K562 (cell line): ENCODE measurements around the gene BCAS3. TPM values are rescaled to one million over a fixed set of nuclear protein-coding genes. Genes with fewer than 3 reads are reported as not detected.
A peak's percentile ranks its signal among the peaks of the same experiment; 100 is the strongest.

ENCODE experiments used
- ATAC-seq: fragments of 200-7000 bp; cut with Tn5 transposase; 3 replicates; pipeline ENCODE4 v1.9.1; 2020; ENCODE audit warnings: moderate library complexity
- BruUV-seq: library from RNA; stranded (reverse); fragments of 400-500 nt; replicated peaks from 2 replicates; lab custom pipeline; 2021; lab: Mats Ljungman, UMichigan
- CTCF ChIA-PET: fragments of 300-600 bp; formaldehyde crosslinking; extraction: SDS; loops from one replicate; lab custom pipeline; 2021; ENCODE audit warnings: low intra/inter-chr PET ratio; lab: Yijun Ruan, JAX
- POLR2A ChIA-PET: fragments of 300-600, 350-650 bp; sonication (Branson Sonifier 250); formaldehyde crosslinking; extraction: SDS; loops from one replicate; lab custom pipeline; 2021; ENCODE audit warnings: antibody characterized with exemption, inconsistent platforms; lab: Yijun Ruan, JAX
- DNase-seq, 4 experiments: peaks; one replicate each; pipeline versions ENCODE4 v3.0.0 to v3.0.0-alpha.2; 2011 to 2018; ENCODE audit warnings: low spot score in 3 of 4, mixed read lengths in 3 of 4; ENCODE audit errors: extremely low read depth in 1 of 4
- FAIRE-seq: peaks from 2 replicates; lab custom pipeline; 2011; peaks lifted over from hg19 to GRCh38; lab: Jason Lieb, UNC
- H2AFZ ChIP-seq: 2 replicates; pipeline ENCODE4 v1.6.0; 2011; ENCODE audit warnings: low read depth, low read length, control low read depth, inconsistent platforms
- H3K27ac ChIP-seq: fragments of 200-600 bp; 3 replicates; pipeline ENCODE4 v1.8.0; 2011; ENCODE audit warnings: low read depth, mild to moderate bottlenecking, control low read depth, inconsistent platforms, low read length, moderate library complexity, mixed read lengths; ENCODE audit errors: extremely low read depth
- H3K27me3 ChIP-seq, 2 experiments: fragments of 300-600 bp in 1 of 2; 2 replicates in 1 of 2; 3 replicates in 1 of 2; pipeline versions ENCODE4 v1.6.0 to v1.8.0; 2011; ENCODE audit warnings: inconsistent platforms in 2 of 2, low read length in 2 of 2, mild to moderate bottlenecking in 1 of 2, mixed read lengths in 1 of 2, moderate library complexity in 1 of 2; ENCODE audit not compliant: control insufficient read depth in 2 of 2, insufficient read depth in 2 of 2
- H3K36me3 ChIP-seq: fragments of 300-600 bp; 3 replicates; pipeline ENCODE4 v1.8.0; 2011; ENCODE audit warnings: mild to moderate bottlenecking, low read length, inconsistent platforms; ENCODE audit not compliant: control insufficient read depth, insufficient read depth
- H3K4me1 ChIP-seq, 2 experiments: fragments of 200-600 bp in 1 of 2; replicated peaks in 1 of 2; 2 replicates in 1 of 2; 3 replicates in 1 of 2; pipeline versions ENCODE4 v1.5.1 to v1.8.0; 2011; ENCODE audit warnings: inconsistent platforms in 2 of 2, low read length in 2 of 2, mild to moderate bottlenecking in 1 of 2, mixed read lengths in 1 of 2, moderate library complexity in 1 of 2; ENCODE audit not compliant: control insufficient read depth in 2 of 2, insufficient read depth in 2 of 2
- H3K4me2 ChIP-seq: 2 replicates; pipeline ENCODE4 v1.6.1; 2011; ENCODE audit warnings: low read length, control low read depth, inconsistent platforms, mixed read lengths; ENCODE audit not compliant: insufficient read depth
- H3K4me3 ChIP-seq: fragments of 200-600 bp; sonication (generic), shearing (Covaris generic); 2 replicates; pipeline ENCODE4 v1.5.1; 2016; ENCODE audit warnings: control low read depth, inconsistent platforms
- H3K79me2 ChIP-seq: fragments of 200-600 bp; 3 replicates; pipeline ENCODE4 v1.8.0; 2011; ENCODE audit warnings: low read length, inconsistent platforms; ENCODE audit not compliant: control insufficient read depth, insufficient read depth
- H3K9ac ChIP-seq, 2 experiments: 2 replicates each; pipeline versions ENCODE4 v1.6.0 to v1.6.1; 2011; ENCODE audit warnings: low read depth in 2 of 2, low read length in 2 of 2, control low read depth in 1 of 2, inconsistent platforms in 1 of 2, mild to moderate bottlenecking in 1 of 2, mixed read lengths in 1 of 2; ENCODE audit not compliant: insufficient read depth in 1 of 2
- H3K9me1 ChIP-seq: one replicate; pipeline ENCODE4 v1.6.0; 2011; ENCODE audit warnings: inconsistent platforms, mild to moderate bottlenecking, low read length, moderate library complexity; ENCODE audit not compliant: control insufficient read depth, insufficient read depth
- H3K9me3 ChIP-seq: replicated peaks from 2 replicates; pipeline ENCODE4 v1.5.1; 2011; ENCODE audit warnings: low read depth, low read length, inconsistent platforms; ENCODE audit not compliant: control insufficient read depth, insufficient read depth
- H4K20me1 ChIP-seq: replicated peaks from 2 replicates; pipeline ENCODE4 v1.6.1; 2011; ENCODE audit warnings: low read length, inconsistent platforms, mixed read lengths; ENCODE audit not compliant: control insufficient read depth, insufficient read depth
- GTF2F1 ChIP-seq: IDR thresholded peaks from 2 replicates; pipeline ENCODE4 v1.6.1; 2011; ENCODE audit warnings: low read depth, low read length, improper control_type of control experiment
- RUNX1 ChIP-seq: sonication (generic); IDR thresholded peaks from 2 replicates; pipeline ENCODE4 v1.6.1; 2016; ENCODE audit warnings: antibody characterized with exemption, low read depth
- ZBTB11 ChIP-seq, 3 experiments: fragments of 200-800 bp in 1 of 3; fragments of 250-450 bp in 1 of 3; fragments of 450-650 bp in 1 of 3; sonication (Bioruptor Pico) in 1 of 3; sonication (Bioruptor generic) in 1 of 3; formaldehyde crosslinking in 1 of 3; IDR thresholded peaks; 2 replicates each; pipeline versions ENCODE4 v1.6.1 to v1.8.0; 2016 to 2022; ENCODE audit warnings: mild to moderate bottlenecking in 2 of 3, missing genetic modification characterization in 2 of 3, missing compliant biosample characterization in 1 of 3, moderate library complexity in 1 of 3
- WGBS: fragments of 100-300 bp; shearing (Covaris generic); methylation state at CpG from one replicate; pipeline ENCODE4 v1.1.6; 2016; ENCODE audit warnings: low coverage, mixed read lengths; ENCODE audit not compliant: insufficient coverage; ENCODE audit errors: missing lambda C conversion rate; 5-methylcytosine and 5-hydroxymethylcytosine counted together
- in situ Hi-C: fragments of 300-500 bp; cut with MboI; formaldehyde crosslinking; loops from 4 replicates; pipeline ENCODE4 v1.15.0; 2018; ENCODE audit warnings: inconsistent platforms, mixed read lengths
- intact Hi-C: fragments of 100-400 bp; cut with micrococcal nuclease; formaldehyde crosslinking; loops from 2 replicates; pipeline ENCODE4 v1.14.2; 2022
- polyA plus RNA-seq, 8 experiments: library from polyadenylated mRNA; depleted of rRNA in 4 of 8; stranded (reverse) in 5 of 8; unstranded in 3 of 8; fragments of >200 nt; fragmentation: Nextera tagmentation in 2 of 8; fragmentation: Illumina TruSeq in 1 of 8; extraction: Ambion mirVana in 2 of 8; extraction: Trizol in 1 of 8; gene quantifications; 2 replicates each; pipeline versions ENCODE4 v1.2.1 to v1.2.3, GENCODE V29; 2011 to 2014; ENCODE audit warnings: inconsistent platforms in 1 of 8, missing spikeins in 1 of 8
- total RNA-seq, 7 experiments: library from RNA; depleted of rRNA in 6 of 7; stranded (reverse); fragments of >200 nt in 6 of 7; fragmentation: Illumina TruSeq in 2 of 7; extraction: Trizol in 2 of 7; gene quantifications; 2 replicates each; pipeline versions ENCODE4 v1.2.1 to v1.2.3, GENCODE V29; 2011 to 2021; ENCODE audit warnings: low replicate concordance in 1 of 7

Gene BCAS3
- total and polyA plus RNA-seq, 9 of the 15 experiments (the other 6 are each of a cell fraction or from before 2014, with no cell fraction given): 1.9 to 5.5 (median 3.5) TPM

GRCh38 chr17:60680754-60681153 is 3.1 kb downstream of the BCAS3 start:
- Histone ChIP-seq H3K27ac (no peak overlapping the region), H3K27me3 (no peaks in the 10 kb centered on the region), H3K4me3 (no peak overlapping the region), H3K4me1 (peaks cover 5 to 8% of the 10 kb centered on the region in 2 experiments; a peak in 2 of 5 replicates), H3K9me3 (no peaks in the 10 kb centered on the region), H4K20me1 (no peaks in the 10 kb centered on the region), H3K9me1 (no peaks in the 10 kb centered on the region), H3K4me2 (no peak overlapping the region), H3K79me2 (no peaks in the 10 kb centered on the region), H3K9ac (no peak overlapping the region), H3K36me3 (no peaks in the 10 kb centered on the region), H2AFZ (no peak overlapping the region)
- ChIA-PET CTCF (no interaction called here), POLR2A (interaction anchor here (0.6 kb wide), 1 partner anchor 19 kb away, joined by 3 read pairs; no protein-coding TSS in a partner anchor)
- BruUV-seq: no TSS peak
- TF ChIP-seq RUNX1 (no peak), ZBTB11 (CRISPR knock-in tag; IDR thresholded peaks at IDR 0.05) (peak in 1 of 3 experiments; percentile 91; a peak in 2 of 6 replicates), GTF2F1 (no peak)
- in situ Hi-C loops (no loop called here), intact Hi-C loops (no loop called here)
- ATAC-seq (no peak), FAIRE-seq (no peak), DNase-seq (no peak)
- 54% methylated on average over 6 of the region's 6 CpGs for WGBS
